ENCODE results near the gene ANP32A. TPM values are rescaled to one million over a fixed set of nuclear protein-coding genes. Genes with fewer than 3 reads are reported as not detected.
A peak's percentile ranks its signal among the peaks of the same experiment; 100 is the strongest.

Gene ANP32A
- total and polyA plus RNA-seq, 9 of the 15 experiments (the other 6 are each of a cell fraction or from before 2014, with no cell fraction given), result 13.2 to 656 (median 210) TPM

GRCh38 chr15:68844856-68845550, 24.3 kb upstream of the ANP32A start (continued):
- no peak for TF ChIP-seq RAD21 (CRISPR knock-in tag; conservative IDR thresholded peaks at IDR 0.05 in 1 of 2, IDR thresholded peaks at IDR 0.05 in 1 of 2)
- no peak for TF ChIP-seq SMAD3 (CRISPR knock-in tag; conservative IDR thresholded peaks at IDR 0.05)
- TF ChIP-seq SMARCE1 (IDR thresholded peaks at IDR 0.05), result no peak

DNA sequence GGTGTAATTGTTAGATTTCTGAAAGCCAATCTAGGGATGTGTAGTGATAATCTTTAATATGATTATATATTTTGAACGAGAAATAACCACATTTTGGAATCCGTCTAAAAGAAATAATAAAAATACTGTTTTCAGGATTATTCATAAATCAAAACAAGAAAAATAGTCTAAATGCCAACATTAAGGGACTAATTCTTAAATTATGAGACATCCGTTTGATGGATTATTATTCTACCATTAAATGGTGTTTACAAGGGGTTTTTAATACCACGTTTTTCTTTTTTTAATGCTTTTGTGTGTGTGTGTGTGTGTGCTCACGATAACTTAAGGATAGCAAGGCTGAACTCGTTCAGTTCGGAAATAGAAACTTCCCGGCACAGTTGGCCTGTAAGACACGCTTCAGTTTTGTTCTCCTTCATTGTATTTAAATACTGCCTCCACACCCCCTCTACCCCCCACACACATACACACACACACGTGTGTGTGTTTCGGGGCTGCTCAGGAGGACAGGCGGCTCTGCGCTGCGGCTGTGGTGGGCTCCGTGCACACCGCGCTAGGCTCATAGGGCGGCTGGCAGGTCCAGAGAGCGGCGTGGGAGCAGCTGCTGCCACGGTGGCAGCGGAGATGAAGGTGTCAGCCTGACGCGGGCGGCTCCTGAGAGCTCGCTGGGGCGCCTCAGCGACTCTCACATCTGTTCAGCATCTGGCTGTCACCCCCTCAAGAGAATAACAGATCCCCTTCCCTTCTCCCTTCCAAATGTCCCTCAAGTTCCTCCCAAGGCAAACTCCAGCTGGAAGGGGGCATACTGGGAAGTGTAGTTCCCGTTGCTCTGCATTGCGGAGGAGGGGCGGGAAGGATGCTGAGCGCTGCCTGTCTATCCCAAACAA, 23.0 kb upstream of the ANP32A start:
- FAIRE-seq, result no peak
- intact Hi-C loops (cut with micrococcal nuclease), result no loop called here
- Histone ChIP-seq H3K4me2 (ENCODE audit: insufficient read depth, low read length) (peak overlapping the region; percentile 35; the same call in 1 of the 2 replicates), H3K27me3 (ENCODE audit: control insufficient read depth in 2 of 2, insufficient read depth in 2 of 2, low read length in 2 of 2) (peaks cover 17 to 23% of the 10 kb centered on the region in 2 experiments; a peak in 4 of 5 replicates), H3K36me3 (ENCODE audit: control insufficient read depth, insufficient read depth, low read length) (no peaks in the 10 kb centered on the region), H4K20me1 (replicated peaks; ENCODE audit: control insufficient read depth, insufficient read depth, low read length) (no peaks in the 10 kb centered on the region), H2AFZ (ENCODE audit: low read depth, low read length) (peak overlapping the region; percentile 14; the same call in 1 of the 2 replicates), H3K9ac (ENCODE audit: insufficient read depth in 1 of 2, low read depth in 2 of 2, low read length in 2 of 2) (peak overlapping the region in 1 of 2 experiments; percentile 64; a peak in 1 of 4 replicates), H3K9me1 (ENCODE audit: control insufficient read depth, insufficient read depth, low read length) (no peaks in the 10 kb centered on the region), H3K4me3 (no peak overlapping the region), H3K9me3 (replicated peaks; ENCODE audit: control insufficient read depth, insufficient read depth, low read depth, low read length) (no peaks in the 10 kb centered on the region), H3K27ac (ENCODE audit: extremely low read depth, low read depth, low read length) (no peak overlapping the region), H3K4me1 (replicated peaks in 1 of 2; ENCODE audit: control insufficient read depth in 2 of 2, insufficient read depth in 2 of 2, low read length in 2 of 2) (peaks cover 0 to 6% of the 10 kb centered on the region in 2 experiments; a peak in 1 of 5 replicates), H3K79me2 (ENCODE audit: control insufficient read depth, insufficient read depth, low read length) (no peaks in the 10 kb centered on the region)
- no TSS peak for BruUV-seq (replicated peaks)
- no peak for DNase-seq (ENCODE audit: extremely low read depth in 1 of 4, low spot score in 3 of 4)
- 5% methylated on average over 32 of the region's 32 CpGs for WGBS (ENCODE audit: insufficient coverage, low coverage, missing lambda C conversion rate)
- CTCF ChIA-PET (ENCODE audit: low intra/inter-chr PET ratio), result no interaction called here
- peak; percentile 63 for ATAC-seq
- in situ Hi-C loops (cut with MboI), result no loop called here
- POLR2A ChIA-PET, result interaction anchor here (0.6 kb wide), 1 partner anchor 294 kb away, joined by 3 read pairs; no protein-coding TSS in a partner anchor
- TF ChIP-seq RNF2 (IDR thresholded peaks at IDR 0.05) (peak; percentile 43; the same call in 1 of the 2 replicates), ZNF695 (CRISPR knock-in tag; IDR thresholded peaks at IDR 0.05) (no peak), MAFK (IDR thresholded peaks at IDR 0.05; ENCODE audit: low read length) (no peak), HCFC1 (IDR thresholded peaks at IDR 0.05; ENCODE audit: low read depth, low read length) (peak; percentile 35; the same call in 1 of the 2 replicates), ZBTB43 (CRISPR knock-in tag; IDR thresholded peaks at IDR 0.05) (no peak), HNRNPL (IDR thresholded peaks at IDR 0.05; ENCODE audit: low read depth, low read length) (no peak), SIN3A (IDR thresholded peaks at IDR 0.05; ENCODE audit: borderline replicate concordance in 2 of 2, control insufficient read depth in 1 of 2, low read depth in 2 of 2, low read length in 2 of 2) (no peak), PTRF (tag; IDR thresholded peaks at IDR 0.05) (no peak)
- TF ChIP-seq, protein P1, sequence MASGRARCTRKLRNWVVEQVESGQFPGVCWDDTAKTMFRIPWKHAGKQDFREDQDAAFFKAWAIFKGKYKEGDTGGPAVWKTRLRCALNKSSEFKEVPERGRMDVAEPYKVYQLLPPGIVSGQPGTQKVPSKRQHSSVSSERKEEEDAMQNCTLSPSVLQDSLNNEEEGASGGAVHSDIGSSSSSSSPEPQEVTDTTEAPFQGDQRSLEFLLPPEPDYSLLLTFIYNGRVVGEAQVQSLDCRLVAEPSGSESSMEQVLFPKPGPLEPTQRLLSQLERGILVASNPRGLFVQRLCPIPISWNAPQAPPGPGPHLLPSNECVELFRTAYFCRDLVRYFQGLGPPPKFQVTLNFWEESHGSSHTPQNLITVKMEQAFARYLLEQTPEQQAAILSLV (tag; IDR thresholded peaks at IDR 0.05), result no peak

Measured in K562 (cell line).